NB4 (cell line): ENCODE measurements around the gene FAM83G.

ENCODE experiments used
- CTCF ChIP-seq: IDR thresholded peaks from one replicate; pipeline ENCODE4 v1.5.1; 2012; ENCODE audit warnings: low read depth, low read length
- MAX ChIP-seq: IDR thresholded peaks from 2 replicates; pipeline ENCODE4 v1.6.1; 2011; ENCODE audit warnings: low read depth, low read length
- MYC ChIP-seq: IDR thresholded peaks from 2 replicates; pipeline ENCODE4 v1.6.1; 2011; ENCODE audit warnings: low read depth, low read length
- POLR2A ChIP-seq: IDR thresholded peaks from 2 replicates; pipeline ENCODE4 v1.6.1; 2011; ENCODE audit warnings: mild to moderate bottlenecking; ENCODE audit not compliant: insufficient read length; ENCODE audit errors: extremely low read depth

GRCh38 chr17:18987230-18987610 is 17.3 kb downstream of the FAM83G start:
- no peak for TF ChIP-seq CTCF
- TF ChIP-seq POLR2A: no peak
- no peak for TF ChIP-seq MYC
- TF ChIP-seq MAX: no peak
